Thoracic aorta (tissue), 2 donors: ENCODE data around the gene VWA3B. TPM values are rescaled to one million over a fixed set of nuclear protein-coding genes. Genes with fewer than 3 reads are reported as not detected.
"Not testable (repeated sequence)": the region's sequence is repeated elsewhere in the genome, so short reads cannot be mapped to it uniquely, and the experiment has no call there.

ENCODE experiments used
- ATAC-seq: fragments of 150-250 bp; one replicate; pipeline ENCODE4 v1.8.0; 2017; ENCODE audit warnings: low read depth; ENCODE audit not compliant: insufficient number of reproducible peaks, low FRiP score
- DNase-seq: peaks from one replicate; pipeline ENCODE4 v3.0.0-alpha.2; 2020; ENCODE audit warnings: low spot score
- H3K27ac ChIP-seq, 2 donors: fragments of 200-600 bp; sonication (generic); 1 replicate in 1 of 2; 2 replicates in 1 of 2; pipeline ENCODE4 v1.5.1; 2016; ENCODE audit warnings: mild to moderate bottlenecking in 2 of 2, moderate library complexity in 2 of 2
- H3K27me3 ChIP-seq: fragments of 200-600 bp; sonication (generic); replicated peaks from 2 replicates; pipeline ENCODE4 v1.6.0; 2016; ENCODE audit warnings: mild to moderate bottlenecking; ENCODE audit not compliant: insufficient read depth
- H3K36me3 ChIP-seq: fragments of 200-600 bp; sonication (generic); one replicate; pipeline ENCODE4 v1.5.1; 2016
- H3K4me1 ChIP-seq, 2 donors: fragments of 200-600 bp; sonication (generic); 1 replicate in 1 of 2; 2 replicates in 1 of 2; pipeline versions ENCODE4 v1.5.1 to v1.6.0; 2016; ENCODE audit warnings: low read depth in 2 of 2, mild to moderate bottlenecking in 1 of 2; ENCODE audit not compliant: control insufficient read depth in 1 of 2
- H3K4me3 ChIP-seq: fragments of 200-600 bp; sonication (generic); 2 replicates; pipeline ENCODE4 v1.5.1; 2016; ENCODE audit warnings: mild to moderate bottlenecking
- H3K9me3 ChIP-seq: fragments of 200-600 bp; sonication (generic); 2 replicates; pipeline ENCODE4 v1.5.1; 2016
- total RNA-seq, 2 donors: library from RNA; depleted of rRNA; stranded (reverse); fragments of >200 nt; gene quantifications; one replicate each; pipeline versions ENCODE4 v1.1.0 to v1.2.3, GENCODE V29; 2016
- TF ChIP-seq, protein P1 (sequence below): fragments of 200-600 bp; sonication (generic); IDR thresholded peaks from one replicate; pipeline ENCODE4 v1.5.1; 2019; ENCODE audit warnings: antibody characterized with exemption

The VWA3B gene
- total RNA-seq, 2 donors from 2014 or later = 0.27 TPM; not detected in 1

DNA sequence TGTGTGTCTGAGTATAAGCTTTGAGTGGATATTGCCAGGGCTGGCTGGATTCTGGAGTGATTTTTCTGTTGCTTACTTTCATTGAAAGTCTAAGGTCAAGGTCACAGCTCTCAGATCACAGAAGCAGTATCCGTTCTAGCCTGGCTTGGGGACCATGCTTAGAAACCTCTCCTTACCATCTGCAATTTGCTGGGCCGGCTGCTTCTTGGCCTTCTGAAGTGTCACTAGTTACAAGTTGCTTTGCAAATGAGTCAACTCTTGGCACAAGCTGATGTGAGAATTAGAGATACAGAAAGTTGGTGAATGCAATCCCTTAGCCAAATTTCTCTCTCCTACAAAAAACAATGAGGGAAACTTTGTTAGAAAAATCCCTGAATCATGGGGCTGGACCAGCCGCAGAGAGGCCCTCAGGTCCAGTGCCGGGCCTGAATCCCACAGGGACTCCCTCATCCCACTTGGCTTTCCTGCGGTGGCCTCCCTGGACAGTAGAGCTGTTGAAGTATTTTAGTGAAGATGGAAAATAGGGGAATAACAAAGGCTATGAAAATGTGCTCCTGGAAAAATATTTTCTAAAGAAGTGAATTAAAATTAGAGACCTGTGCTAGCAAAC lies 166.6 kb downstream of the VWA3B start:
- no peaks in the 10 kb centered on the region for H3K27me3 ChIP-seq
- DNase-seq (no peak), ATAC-seq (no peak)
- TF ChIP-seq, protein P1, sequence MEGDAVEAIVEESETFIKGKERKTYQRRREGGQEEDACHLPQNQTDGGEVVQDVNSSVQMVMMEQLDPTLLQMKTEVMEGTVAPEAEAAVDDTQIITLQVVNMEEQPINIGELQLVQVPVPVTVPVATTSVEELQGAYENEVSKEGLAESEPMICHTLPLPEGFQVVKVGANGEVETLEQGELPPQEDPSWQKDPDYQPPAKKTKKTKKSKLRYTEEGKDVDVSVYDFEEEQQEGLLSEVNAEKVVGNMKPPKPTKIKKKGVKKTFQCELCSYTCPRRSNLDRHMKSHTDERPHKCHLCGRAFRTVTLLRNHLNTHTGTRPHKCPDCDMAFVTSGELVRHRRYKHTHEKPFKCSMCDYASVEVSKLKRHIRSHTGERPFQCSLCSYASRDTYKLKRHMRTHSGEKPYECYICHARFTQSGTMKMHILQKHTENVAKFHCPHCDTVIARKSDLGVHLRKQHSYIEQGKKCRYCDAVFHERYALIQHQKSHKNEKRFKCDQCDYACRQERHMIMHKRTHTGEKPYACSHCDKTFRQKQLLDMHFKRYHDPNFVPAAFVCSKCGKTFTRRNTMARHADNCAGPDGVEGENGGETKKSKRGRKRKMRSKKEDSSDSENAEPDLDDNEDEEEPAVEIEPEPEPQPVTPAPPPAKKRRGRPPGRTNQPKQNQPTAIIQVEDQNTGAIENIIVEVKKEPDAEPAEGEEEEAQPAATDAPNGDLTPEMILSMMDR = no peak
- peaks cover 8 to 12% of the 10 kb centered on the region in 2 donors for H3K4me1 ChIP-seq
- H3K27ac ChIP-seq = peak overlapping the region; percentile 46 to 54
- H3K36me3 ChIP-seq = no peaks in the 10 kb centered on the region
- H3K9me3 ChIP-seq = no peaks in the 10 kb centered on the region
- no peak overlapping the region for H3K4me3 ChIP-seq

DNA sequence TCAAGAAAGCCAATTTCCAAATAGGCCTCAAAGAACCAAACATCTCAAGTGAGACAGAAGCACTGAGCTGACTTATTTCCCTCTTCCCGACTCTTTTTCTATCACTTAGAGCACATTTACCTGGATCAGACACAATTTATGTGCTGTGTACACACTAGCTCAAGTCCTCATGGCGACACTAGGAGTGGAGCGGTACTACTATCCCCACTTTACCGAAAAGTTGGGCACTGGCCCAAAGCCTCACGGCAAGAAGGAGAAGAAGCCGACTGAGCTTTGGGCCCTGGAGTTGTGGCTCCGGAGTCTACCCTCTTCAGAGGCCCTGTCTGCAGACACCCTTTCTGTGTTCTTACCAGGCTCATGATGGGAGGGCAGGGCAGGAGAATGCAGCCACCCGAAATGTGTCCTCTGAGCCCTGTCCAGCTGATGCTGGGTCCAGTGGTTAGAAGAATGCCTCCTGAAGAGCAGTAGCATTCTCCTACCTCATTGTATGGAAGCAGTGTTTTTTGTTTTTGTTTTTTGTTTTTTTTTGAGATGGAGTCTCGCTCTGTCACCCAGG lies 167.6 kb downstream of the VWA3B start:
- peak overlapping the region in 1 of 2 donors; percentile 54 for H3K27ac ChIP-seq

DNA sequence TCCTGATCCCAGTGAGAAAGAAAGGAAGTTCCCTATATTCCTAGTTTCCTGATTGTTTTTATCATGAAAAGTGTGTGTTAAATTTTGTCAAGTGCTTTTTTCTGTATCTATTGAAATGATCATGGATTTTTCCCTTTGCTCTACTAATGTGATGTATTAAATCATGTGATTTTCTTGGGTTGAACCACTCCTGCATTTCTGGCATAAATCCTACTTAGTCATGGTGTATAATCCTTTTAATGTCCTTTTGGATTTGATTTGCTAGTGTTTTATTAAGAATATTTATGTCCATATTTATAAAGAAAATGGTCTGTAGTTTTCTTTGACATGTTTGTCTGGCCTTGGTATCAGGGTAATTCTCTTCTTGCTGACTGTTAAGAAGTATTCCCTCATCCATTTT lies 171.9 kb downstream of the VWA3B start:
- H3K4me1 ChIP-seq = peaks cover 3 to 5% of the 10 kb centered on the region in 2 donors
- ATAC-seq = no peak
- H3K4me3 ChIP-seq = no peak overlapping the region
- TF ChIP-seq, protein P1 = no peak
- DNase-seq = no peak
- H3K27ac ChIP-seq = no peak overlapping the region
- H3K9me3 ChIP-seq = peaks cover 11% of the 10 kb centered on the region
- H3K36me3 ChIP-seq = no peaks in the 10 kb centered on the region
- H3K27me3 ChIP-seq = no peaks in the 10 kb centered on the region

More for the DNA sequence above, 167.6 kb downstream of the VWA3B start:
- TF ChIP-seq, protein P1 = no peak
- Histone ChIP-seq H3K4me1 (peaks cover 8 to 12% of the 10 kb centered on the region in 2 donors), H3K4me3 (no peak overlapping the region), H3K36me3 (no peaks in the 10 kb centered on the region), H3K27me3 (no peaks in the 10 kb centered on the region), H3K9me3 (no peaks in the 10 kb centered on the region)
- DNase-seq (no peak), ATAC-seq (no peak)

DNA sequence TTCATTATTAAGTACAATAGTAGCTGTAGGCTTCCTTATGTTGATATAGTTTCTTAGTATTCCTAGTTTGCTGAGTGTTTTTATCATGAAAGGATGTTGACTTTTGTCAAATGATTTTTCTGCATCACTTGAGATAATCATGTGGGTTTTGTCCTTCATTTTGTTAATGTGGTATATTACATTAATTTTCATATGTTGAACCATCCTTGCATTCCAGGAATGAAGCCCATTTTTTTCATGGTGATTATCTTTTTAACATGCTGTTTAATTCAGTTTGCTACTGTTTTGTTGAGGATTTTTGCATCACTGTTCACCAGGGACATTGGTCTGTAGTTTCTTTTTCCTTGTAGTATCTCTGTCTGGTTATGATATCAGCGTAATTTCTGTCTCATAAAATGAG lies 176.4 kb downstream of the VWA3B start:
- Histone ChIP-seq H3K4me1 (no peaks in the 10 kb centered on the region), H3K4me3 (no peak overlapping the region), H3K9me3 (peaks cover 14% of the 10 kb centered on the region), H3K27ac (no peak overlapping the region), H3K27me3 (no peaks in the 10 kb centered on the region), H3K36me3 (no peaks in the 10 kb centered on the region)
- DNase-seq (no peak), ATAC-seq (no peak)
- TF ChIP-seq, protein P1 = no peak

DNA sequence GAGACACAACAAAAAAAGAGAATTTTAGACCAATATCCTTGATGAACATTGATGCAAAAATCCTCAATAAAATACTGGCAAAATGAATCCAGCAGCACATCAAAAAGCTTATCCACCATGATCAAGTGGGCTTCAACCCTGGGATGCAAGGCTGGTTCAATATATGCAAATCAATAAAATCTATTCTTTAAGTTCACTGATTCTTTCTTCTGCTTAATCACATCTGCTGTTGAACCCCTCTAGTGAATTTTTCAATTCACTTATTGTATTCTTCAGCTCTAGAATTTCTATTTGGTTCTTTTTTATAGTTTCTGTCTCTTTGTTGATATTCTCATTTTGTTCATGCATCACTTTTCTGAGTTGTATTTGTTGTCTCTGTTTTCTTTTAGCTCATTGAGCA lies 181.3 kb downstream of the VWA3B start:
- not testable (repeated sequence) for H3K27me3 ChIP-seq, H3K27ac ChIP-seq, H3K4me3 ChIP-seq, ATAC-seq, DNase-seq, H3K36me3 ChIP-seq
- Histone ChIP-seq H3K9me3 (peaks cover 10% of the 10 kb centered on the region), H3K4me1 (peaks cover 5 to 31% of the 10 kb centered on the region in 2 donors)
